ENCODE data around the gene KDM2A.

KDM2A gene

DNA sequence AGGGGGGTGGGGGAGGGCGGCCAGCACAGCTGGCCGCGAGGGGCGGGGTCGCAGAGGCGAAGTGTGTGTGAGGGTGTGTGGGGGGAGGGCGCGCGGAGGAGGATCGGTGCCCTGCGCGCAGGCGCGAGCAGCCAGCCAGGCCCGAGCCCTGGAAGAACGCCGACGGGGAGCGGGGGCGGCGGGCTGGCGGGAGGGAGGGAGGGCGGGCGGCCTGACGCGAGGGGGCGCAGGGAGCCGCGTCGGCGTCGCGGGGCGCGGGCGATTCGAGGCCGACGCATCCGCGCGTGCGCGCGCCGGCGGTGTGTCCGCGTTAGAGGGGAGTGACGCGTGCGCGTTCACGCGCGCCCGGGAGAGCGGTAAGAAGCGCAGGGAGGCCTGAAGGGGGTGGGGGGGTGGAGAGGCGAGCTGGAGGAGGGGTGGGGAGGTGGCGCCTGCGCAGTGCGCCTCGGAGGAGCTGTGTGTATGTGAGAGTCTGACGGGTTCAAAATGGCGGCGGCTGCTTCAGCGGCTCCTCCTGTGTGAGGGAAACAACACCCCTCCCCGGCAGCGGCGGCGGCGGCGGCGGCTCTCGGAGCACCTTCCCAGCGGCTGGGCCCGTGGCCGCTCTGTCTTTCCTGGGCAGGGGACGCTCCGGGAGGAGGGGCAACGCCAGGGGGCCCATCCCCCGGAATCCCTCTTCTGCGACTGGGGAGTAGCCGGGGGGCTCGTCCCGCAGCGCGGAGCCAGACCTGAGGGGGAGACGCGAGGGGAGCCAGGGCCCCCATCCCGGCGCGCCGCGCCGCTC, at the start of gene KDM2A:
KDM2A (plus strand) TSS at position 463 of the 784 bp plus-strand sequence. CDS start 2,054 bp downstream, outside the sequence.
- DNase-seq (ENCODE audit: low read depth in 2 of 2) = peak; percentile 98 to 99

DNA sequence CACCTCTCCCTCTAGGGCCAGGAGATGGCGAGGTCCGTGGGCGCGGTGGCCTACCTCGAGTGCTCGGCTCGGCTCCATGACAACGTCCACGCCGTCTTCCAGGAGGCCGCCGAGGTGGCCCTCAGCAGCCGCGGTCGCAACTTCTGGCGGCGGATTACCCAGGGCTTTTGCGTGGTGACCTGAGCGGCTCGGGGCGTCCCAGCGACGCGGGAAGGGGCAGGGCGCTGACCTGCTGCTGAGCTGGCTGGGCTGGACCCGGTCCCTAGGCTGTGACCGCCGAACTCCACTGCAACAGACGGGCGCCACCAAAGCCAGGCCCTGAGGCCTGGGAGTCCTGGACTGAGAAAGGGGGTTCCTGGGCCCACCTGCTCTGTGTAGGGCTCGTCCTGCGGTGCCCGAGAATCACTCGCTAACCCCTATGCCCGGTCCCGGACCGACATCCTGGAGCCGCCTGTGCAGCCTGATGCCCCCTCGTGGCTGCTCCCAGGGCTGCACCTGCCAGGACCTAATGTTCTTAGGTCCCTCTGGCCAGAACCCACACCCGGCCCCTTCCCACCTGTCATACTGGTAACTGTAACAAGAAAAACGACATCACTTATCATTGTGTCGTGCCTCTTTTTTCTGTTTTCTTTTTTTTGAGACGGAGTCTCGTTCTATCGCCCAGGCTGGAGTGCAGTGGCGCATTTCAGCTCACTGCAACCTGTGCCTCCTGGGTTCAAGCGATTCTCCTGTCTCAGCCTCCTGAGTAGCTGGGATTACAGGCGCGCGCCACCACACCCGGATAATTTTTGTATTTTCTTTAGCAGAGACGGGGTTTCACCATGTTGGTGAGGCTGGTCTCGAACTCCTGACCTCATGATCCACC, 47.4 kb upstream of the KDM2A start:
- peak; percentile 52 to 75 for DNase-seq (ENCODE audit: low read depth in 2 of 2)

DNA sequence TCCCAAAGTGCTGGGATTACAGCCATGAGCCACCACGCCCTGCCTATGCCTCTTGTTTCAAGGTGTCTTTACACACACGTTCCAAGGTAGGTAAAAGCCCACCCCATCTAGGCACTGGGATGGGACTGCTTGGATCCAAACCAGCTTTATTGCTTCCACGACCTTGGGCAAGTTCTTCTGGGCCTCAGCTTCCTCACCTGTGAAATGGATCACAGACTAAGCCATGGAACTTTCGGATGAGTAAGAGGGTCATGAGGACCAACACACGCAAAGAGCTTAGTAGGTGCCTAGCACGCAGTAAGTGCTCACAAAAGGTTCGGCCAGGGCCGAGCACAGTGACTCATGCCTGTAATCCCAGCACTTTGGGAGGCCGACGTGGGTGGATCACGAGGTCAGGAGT, 46.8 kb upstream of the KDM2A start:
- DNase-seq (ENCODE audit: low read depth in 2 of 2) = no peak

DNA sequence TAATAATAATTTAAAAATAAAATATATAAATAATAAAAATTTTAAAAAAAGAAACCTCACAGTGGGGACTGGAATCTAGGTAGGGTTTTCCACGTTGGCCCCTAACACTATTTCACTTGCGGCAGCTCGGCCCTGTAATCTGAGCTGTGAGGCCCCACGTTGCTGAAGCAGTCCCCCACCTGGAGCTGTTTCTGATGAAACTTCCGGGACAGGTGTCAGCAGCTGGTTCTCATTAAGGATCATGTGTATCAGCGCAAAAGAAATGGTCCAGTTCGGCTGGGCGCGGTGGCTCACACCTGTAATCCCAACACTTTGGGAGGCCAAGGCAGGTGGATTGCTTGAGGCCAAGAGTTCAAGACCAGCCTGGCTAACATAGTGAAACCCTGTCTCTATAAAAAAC, 45.2 kb upstream of the KDM2A start:
- no peak for DNase-seq (ENCODE audit: low read depth in 2 of 2)

DNA sequence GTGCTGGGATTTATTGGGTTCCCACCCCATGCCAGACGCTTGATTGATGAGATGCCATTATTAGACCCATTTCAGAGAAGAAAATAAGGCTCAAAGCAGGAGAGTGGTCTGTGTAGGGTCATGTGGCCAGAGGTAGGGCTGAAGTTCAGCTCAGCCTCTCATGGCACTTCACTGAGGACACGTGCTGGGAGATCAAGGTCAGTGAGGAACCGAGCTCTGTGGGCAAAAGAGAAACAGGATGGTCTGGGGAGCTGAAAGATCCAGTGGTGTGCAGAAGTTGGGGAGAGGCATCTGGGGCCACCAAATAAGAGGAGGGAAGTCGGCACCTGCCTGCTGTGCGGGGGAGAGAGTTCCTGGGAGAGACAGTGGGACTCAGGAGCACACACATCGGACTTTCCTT, 42.9 kb upstream of the KDM2A start:
- no peak for DNase-seq (ENCODE audit: low read depth in 2 of 2)

DNA sequence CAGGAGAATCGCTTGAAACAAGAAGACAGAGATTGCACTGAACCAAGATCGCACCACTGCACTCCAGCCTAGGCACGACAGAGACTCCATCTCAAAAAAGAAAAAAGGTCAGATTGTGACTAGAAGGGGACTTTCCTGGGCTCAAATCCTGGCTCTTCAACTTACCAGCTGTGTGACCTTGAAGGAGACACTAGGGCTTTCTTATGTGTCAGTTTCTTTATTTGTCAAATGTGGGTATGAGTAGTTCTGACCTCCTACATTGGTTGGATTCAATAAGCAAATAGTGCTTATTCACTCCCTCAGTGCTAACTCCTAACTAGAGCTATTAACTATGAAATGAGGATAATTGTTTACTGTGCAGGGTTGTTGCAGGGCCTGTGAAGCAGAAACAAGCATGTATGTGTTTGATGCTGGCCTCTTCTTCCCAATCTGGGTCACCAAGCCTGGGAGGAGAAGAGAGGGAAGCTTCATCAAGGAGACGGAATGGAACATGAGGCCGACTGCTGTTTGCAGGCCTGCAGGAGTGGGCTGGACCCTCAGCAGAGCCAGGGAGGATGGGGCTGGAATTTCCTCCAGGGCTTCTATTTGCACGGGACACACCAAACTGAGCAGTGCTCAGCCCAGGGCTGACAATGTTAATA, 39.9 kb upstream of the KDM2A start:
- DNase-seq (ENCODE audit: low read depth in 2 of 2) = no peak

DNA sequence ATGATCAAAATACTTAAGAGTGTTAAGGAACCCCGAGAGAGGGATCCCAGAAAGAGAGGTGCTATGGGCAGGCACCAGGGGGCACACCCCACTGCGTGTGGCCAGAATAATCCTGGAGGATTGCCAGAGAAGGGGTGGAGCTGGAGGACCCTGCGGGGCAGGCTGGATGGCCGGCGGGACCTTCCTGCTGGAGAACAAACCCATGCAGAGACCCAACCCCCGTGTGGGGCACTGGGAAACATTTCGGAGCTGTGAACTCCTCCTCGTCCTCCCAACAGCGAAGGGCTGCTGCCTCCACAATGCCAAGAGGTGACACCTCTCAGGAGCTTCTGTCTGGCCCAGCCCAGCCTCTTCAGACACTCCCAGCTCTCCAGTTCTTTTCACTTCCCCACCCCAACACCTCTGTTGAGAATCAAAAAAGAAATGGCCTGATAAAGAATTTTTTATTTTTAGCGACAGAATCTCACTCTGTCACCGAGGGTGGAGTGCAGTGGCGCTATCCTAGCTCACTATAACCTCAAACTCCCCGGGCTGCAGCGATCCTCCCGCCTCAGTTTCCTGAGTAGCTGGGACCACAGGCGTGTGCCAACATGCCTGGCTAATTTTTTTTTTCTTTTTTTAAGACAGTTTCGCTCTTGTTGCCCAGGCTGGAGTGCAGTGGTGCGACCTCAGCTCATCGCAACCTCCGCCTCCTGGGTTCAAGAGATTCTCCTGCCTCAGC, 36.8 kb upstream of the KDM2A start:
- no peak for DNase-seq (ENCODE audit: low read depth in 2 of 2)

DNA sequence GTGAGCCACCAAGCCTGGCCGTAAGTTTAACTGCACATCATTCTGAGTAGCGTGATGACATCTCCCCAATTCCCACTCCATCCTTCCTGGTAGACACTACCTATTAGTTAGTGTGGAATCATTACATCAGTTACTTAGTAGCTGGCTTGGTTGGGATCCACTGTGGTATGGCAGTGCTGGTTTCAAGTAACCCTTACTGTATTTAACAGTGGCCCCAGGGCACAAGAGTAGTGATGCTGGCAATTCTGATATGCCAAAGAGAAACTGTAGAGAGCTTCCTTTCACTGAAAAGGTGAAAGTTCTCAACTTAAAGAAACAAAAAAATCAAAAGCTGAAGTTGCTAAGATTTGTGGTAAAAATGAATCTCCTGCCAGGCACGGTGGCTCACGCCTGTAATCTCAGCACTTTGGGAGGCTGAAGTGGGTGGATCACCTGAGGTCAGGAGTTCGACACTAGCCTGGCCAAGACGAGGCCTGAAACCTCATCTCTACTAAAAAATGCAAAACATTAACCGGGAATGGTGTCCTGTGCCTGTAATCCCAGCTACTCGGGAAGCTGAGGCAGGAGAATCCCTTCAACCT, 35.2 kb upstream of the KDM2A start:
- no peak for DNase-seq (ENCODE audit: low read depth in 2 of 2)

DNA sequence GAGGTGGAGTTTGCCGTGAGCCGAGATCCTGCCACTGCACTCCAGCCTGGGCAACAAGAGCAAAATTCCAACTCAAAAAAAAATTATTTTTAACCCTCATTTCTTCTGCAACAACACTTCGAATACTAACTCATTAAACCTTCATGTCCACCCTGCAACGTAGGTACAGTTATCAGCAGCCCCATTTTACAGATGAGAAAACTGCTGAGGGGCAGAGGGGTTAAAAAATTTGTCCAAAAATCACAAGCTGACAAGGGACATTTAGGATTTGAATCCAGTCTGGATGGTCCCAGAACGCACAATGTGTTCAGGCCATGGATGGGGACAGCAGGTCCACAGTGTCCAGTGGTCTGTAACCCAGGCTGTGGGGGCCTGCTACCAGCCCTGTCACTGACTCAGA, 33.4 kb upstream of the KDM2A start:
- no peak for DNase-seq (ENCODE audit: low read depth in 2 of 2)

DNA sequence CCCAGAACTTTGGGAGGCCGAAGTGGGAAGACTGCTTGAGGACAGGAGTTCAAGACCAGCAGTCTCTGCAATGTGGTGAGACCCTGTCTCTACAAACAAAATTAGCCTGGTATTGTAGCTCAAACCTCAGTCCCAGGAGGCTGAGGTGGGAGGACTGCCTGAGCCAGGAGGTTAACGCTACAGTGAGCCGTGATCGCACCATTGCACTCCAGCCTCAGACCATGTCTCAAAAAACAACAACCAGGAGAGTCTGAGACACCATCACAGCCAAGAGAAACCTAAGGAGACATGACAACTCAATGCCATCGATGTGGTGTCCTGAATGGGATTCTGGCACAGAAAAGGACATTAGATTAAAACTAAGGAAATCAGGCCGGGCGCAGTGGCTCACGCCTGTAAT, 28.3 kb upstream of the KDM2A start:
- no peak for DNase-seq (ENCODE audit: low read depth in 2 of 2)

DNA sequence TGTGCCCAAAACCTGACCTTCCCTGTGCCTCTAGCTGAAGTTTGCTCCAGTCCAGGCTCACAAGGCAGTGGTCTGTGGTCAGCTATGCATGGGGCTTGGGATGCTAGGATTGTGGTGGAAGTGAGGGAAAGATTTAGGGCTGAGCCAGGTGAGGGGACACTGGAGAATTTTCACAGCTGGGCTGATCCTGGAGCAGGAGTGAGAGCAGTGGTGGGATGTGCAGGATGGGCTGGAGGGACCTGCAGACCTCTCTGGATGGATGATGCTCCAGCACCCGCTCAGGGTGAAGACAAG, 23.9 kb upstream of the KDM2A start:
- no peak for DNase-seq (ENCODE audit: low read depth in 2 of 2)

DNA sequence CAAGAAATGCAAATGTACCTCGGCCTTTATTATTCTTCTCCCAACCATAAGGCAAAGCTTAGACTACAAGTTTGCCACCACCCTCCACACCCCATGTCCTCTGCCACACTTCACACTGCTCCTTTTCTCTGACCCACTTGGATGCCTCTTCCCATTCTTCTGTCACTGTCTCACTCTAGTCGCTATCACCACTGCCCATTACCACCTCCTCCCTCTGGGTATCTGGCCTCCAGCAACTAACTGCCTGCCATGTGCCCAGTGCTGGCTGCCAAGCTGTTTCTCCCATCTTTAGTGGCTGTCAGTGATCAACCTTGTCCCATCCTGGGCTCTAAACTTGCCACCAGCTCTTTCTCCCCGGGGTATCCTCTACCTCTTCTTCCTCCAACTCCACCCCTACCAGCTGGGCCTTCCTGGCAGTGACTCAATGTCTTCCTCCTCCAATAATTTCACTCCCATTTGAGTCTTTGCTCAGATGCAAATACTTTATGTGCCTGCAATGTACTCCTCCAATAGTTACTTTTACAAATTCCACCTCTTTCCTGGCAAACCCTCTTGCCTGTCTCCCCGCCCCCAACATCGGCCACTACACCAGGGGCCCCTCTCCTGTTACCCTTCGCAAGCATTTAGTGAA, 20.1 kb upstream of the KDM2A start:
- no peak for DNase-seq (ENCODE audit: low read depth in 2 of 2)

DNA sequence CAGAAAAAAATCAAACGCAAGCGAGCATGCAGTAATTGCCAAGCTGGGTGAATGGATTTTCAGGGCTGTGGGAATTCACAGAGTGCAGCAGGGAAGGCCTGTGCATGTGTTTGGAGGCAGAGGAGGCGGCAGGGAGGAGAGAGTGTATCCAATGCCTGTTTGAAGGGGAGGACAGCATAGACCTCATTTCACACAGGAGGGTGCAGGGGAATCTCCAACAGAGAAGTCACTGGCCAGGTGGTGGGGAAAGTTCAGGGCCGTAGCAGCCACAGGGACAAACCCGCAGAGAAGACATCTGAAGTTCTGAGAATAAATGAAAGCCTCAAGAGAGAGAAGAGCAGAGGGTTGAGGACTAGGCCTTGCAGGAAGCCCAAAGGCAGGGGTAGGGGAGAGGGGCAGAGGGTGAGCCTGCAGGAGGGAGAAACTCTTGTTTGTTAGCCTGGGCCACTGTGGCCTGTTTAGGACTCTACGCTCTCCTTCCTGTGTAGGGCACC, 19.2 kb upstream of the KDM2A start:
- DNase-seq (ENCODE audit: low read depth in 2 of 2) = no peak

DNA sequence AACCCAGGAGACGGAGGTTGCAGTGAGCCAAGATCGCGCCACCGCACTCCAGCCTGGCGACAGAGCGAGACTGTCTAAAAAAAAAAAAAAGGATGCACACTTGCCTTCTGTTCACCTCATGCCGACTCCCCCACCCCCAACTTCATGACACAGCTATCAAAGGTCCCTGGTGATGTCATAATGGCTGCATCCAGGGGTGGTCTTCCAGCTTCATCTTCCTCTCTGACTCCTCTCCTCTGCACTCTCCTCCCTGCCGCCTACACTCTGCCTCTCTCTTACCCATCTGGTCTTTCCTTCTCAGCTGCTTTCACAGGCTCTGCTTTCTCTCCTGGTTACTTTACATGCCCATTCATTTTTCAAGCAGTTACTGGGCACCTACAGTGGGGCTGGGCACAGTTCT, 16.4 kb upstream of the KDM2A start:
- no peak for DNase-seq (ENCODE audit: low read depth in 2 of 2)

DNA sequence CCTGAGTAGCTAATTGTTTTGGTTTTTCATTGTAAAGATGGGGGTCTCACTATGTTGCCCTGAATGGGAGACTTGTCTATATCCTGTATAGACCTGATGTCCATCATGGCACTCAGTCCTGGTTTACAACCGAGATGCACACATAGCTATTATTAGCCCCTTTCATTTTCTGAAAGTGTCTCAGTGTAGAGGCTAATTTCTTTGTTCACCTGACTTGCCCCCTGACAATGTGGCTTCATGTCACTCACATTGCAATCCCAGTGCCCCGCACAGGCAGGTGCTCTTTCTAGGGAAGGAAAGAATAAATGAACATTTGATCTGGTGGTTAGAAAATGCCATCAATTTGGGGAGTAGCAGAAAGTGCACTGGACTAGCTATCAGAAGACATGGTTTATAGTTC, 13.1 kb upstream of the KDM2A start:
- no peak for DNase-seq (ENCODE audit: low read depth in 2 of 2)

DNA sequence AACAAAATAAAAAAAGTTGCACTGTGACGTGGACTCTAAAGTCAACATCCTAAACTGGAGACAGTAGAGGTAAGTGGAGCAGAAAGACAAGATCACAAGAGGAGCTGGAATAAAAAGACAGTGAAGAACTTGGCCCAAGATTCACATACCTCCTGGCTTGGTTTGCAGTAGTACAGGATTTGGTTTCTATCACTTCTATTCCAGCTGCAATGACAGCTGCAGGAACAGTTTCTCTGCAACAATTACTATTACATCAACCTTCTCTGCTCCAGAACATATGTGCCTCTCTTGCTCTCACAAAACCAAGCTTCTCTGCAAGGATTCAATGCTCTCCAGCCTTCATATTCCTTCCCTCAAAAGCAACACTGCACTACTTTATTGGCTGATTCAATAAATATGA, 7.8 kb upstream of the KDM2A start:
- no peak for DNase-seq (ENCODE audit: low read depth in 2 of 2)

DNA sequence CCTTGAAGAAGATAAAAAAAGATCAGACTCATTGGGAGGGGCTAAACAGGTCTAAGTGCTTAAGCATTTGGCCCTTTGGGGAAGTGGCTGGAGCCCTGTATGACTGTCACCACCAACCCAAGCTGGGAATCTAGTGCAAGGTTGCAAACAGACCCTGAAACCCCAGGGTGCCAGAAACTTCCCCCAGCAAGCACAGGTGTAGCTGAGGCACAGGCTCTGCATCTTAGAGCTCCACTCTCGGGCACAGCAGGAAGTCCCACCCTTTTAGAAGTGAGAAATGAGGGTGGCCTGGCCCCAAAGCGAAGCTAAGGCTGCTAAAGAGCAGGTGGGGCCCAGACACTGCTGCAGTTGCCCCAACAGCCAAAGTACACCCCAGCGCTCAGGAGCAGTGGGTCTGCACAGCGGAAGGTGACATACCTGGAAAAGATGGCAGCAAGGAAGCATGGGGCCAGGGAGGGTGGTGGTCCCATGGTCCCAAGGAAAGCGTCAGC, 5.8 kb upstream of the KDM2A start:
- no peak for DNase-seq (ENCODE audit: low read depth in 2 of 2)

DNA sequence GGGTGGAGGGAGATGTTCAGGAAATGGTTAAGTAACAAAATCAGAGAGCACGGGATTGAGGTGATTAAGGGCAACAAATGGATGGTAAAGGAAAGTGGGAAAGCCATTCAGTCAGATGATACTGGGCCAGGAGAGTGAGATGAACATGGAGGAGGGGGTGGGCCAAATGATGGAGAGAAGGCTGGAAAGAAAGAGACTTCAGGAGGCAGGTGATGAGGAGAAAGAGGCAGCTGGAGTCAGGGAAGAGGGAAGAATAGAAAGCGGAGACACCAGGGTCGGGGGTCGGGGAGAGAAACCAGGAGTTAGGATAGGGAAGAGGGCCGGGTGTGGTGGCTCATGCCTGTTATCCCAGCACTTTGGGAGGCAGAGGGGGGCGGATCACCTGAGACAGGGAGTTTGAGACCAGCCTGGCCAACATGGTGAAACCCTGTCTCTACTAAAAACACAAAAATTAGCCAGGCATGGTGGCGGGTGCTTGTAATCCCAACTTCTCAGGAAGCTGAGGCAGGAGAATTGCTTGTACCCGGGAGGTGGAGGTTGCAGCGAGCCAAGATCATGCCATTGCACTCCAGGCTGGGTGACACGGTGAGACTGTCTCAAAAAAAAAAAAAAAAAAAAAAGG, 4.7 kb upstream of the KDM2A start:
- no peak for DNase-seq (ENCODE audit: low read depth in 2 of 2)

DNA sequence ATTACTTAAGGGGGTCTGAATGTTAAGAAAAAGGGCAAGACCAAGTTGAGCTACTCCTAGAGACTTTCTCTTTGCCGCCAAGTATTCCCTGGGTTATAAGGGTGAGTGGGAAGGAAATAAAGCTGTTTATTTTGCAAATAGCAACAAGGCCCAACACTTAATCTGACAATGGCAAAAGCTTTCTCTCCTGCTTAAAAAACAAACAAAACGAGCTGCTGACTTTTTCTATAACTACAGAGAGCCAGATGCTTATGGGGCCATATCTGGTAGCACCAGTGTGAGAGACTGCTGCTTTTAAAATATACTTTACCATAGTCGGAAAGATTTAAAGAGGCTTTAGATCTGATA, 2.3 kb upstream of the KDM2A start:
- no peak for DNase-seq (ENCODE audit: low read depth in 2 of 2)

DNA sequence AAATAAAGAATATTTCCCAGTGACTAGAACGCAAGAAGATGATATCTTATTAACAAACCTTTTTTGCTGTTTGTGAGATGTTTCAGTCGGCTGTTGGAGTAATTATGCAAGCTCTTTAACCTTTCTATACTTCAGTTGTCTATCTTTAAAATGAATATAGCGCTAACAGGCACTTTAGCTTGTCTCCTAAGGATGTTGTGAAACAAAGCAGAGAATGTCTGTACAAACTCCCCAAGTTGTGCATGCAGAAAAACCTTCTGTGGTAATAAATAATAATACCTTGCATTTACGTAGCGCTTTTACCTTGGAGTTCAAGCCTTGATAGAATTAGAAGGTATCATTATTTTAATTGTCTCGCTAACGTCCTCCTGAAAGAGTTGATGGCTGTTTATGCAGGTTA, 1.9 kb upstream of the KDM2A start:
- no peak for DNase-seq (ENCODE audit: low read depth in 2 of 2)

Measured in stimulated activated CD4-positive, alpha-beta T cell treated with anti-CD3 and anti-CD28 coated beads, Interleukin-15, amount 100 ng/mL, for 48 hours (primary cell).